Myocyte (in vitro differentiated cells): ENCODE data around the gene LRRC8D. TPM values are rescaled to one million over a fixed set of nuclear protein-coding genes. Genes with fewer than 3 reads are reported as not detected.
"Not testable (repeated sequence)": the region's sequence is repeated elsewhere in the genome, so short reads cannot be mapped to it uniquely, and the experiment has no call there.

Experiments used
- DNase-seq: peaks from one replicate; pipeline ENCODE4 v3.0.0-alpha.2; 2012; ENCODE audit warnings: low read depth
- total RNA-seq: library from RNA; depleted of rRNA; stranded (reverse); fragments of >200 nt; gene quantifications from 2 replicates; pipeline ENCODE4 v1.2.3, GENCODE V29; 2014

The LRRC8D gene
- total RNA-seq, 1 donor from 2014 or later: 16.7 TPM

DNA sequence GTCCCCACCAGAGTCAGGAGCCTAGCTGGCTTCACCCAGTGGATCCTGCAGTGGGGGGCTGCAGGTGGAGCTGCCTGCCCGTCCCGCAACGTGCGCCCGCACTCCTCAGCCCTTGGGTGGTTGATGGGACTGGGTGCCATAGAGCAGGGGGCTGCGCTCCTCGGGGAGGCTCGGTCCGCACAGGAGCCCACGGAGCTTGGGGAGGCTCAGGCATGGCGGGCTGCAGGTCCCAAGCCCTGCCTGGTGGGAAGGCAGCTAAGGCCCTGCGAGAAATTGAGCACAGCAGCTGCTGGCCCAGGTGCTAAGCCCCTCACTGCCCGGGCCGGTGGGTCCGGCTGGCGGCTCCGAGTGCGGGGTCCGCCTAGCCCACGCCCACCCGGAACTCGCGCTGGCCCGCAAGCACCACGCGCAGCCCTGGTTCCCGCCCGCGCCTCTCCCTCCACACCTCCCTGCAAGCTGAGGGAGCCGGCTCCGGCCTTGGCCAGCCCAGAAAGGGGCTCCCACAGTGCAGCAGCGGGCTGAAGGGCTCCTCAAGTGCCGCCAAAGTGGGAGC is 163.8 kb downstream of the LRRC8D start:
- DNase-seq: not testable (repeated sequence)

DNA sequence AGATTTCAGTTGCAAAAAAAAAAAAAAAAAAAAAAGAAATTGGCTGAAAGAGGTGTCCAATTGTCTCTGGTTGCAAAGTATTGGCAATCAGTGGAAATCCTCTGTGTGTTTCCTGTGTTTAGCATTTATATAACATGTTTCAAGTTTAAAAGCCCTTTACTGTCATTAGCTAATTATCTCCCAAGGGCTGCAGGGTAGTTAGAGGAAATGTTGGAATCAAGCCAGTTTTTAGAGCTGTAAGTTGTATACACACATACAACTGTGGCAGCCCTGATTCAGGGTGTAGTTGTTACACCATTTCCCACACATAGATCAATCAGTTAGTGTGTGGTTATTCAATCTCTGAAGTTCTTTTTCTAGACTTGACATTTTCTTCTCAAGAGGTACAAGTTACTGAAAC is 165.2 kb downstream of the LRRC8D start:
- DNase-seq: no peak

Other genes starting within 250 kb of the LRRC8D start
- 0.99 and 1.8 TPM in 2 replicates for gene LRRC8C, start 187.9 kb upstream of the LRRC8D start, total RNA-seq
- gene ZNF326, start 174.1 kb downstream of the LRRC8D start, total RNA-seq: 4.3 and 7.2 TPM in 2 replicates